Anterior cingulate cortex (tissue), 58 donors: ENCODE measurements around the gene SPINT3.
"Not testable (repeated sequence)": the region's sequence is repeated elsewhere in the genome, so short reads cannot be mapped to it uniquely, and the experiment has no call there.

Experiments
- DNase-seq, 58 donors: peaks; one replicate each; lab custom pipeline; 2025; lab: John Stamatoyannopoulos, UW

Gene SPINT3

DNA sequence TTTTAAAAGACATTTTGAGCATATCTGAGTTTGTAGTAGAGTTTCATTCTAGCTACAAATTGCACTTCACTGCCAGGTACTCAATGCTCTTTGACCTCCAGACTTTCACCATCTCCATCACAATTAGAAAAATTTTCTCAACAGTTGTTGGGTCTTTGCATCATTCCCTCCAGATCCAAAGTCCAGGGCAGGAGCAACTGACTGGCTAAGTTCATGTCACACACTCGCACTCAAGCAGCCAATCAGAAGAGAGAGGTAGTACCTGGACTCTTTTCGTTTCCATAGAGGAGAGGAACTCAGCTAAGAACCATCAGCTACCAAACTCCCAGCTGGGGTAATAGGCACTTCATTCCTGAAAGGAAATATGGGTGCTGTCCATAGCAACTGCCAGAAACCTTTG, 9.0 kb downstream of the SPINT3 start:
- DNase-seq: no peak

DNA sequence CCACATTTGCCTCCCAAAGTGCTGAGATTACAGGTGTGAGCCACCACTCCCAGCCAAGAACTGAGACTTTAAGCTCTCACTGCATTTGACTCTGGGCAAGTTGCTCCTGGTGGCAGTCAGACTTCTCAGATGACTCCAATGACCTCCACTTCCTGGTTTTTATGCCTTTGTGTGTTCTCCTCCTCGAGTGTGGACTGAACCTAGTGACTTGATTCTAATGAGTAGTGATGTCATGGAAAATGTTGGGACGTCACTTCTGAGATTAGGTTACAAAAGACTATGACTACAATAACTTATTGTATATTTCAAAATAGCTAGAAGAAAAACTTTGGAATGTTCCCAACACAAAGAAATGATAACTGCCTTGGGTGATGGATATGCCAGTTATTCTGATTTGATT, 12.0 kb downstream of the SPINT3 start:
- DNase-seq: no peak

DNA sequence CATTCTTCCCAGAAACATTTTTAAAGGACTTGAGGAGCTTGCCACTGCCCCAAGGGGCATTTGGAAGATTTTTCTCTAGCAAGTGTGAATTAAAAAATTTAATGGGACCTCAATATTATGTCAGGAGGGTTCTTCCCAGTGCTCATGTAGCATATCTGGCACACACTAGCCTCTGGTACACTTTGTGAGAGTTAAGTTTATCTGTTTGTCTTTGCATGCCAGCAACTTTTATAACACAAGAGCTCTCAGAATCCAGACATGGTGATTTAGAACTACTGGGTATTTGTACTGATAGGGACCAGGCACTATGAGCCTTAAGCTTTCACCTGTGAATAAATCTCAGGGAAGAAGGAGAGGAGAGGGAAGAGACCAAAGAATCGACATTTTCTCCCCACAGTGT, 12.9 kb downstream of the SPINT3 start:
- DNase-seq: no peak

DNA sequence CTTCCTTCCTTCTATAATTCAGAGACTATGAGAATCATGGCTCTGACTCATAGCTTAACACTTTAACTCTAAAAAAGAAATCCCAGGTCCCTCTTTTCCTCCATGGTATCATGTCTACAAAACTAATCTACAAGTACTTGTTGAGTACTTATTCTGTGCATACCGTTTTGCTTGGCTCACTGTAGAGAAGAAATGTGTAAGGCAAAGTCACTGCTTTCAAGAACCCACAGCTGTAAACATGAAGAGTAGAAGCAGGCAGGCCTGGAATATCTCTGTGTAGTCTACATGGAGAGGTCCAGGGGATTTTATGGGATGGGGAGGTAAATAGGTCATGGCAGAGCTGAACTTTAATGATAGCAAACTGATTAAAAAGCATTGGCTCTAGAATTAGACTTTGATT, 13.8 kb downstream of the SPINT3 start:
- DNase-seq: no peak

DNA sequence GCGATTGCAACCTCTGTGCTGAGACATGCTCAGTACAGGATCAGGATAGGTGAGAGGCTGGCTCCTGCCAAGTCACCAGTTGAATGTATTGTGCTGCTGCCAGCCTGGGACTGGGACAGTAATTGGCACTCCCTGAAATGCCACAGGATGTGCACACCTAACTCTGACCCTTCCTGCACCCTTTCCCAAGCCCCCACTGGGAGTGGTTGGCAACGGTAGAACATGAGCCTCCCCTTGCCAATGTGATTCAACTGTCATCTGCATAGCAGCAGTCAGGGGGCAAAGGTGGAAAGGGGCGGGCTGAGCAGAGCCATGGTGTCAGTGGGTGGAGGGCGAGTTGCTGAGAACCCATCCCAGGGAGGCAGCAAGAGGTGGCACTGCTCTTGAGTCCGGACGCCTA, 15.4 kb downstream of the SPINT3 start:
- no peak for DNase-seq

DNA sequence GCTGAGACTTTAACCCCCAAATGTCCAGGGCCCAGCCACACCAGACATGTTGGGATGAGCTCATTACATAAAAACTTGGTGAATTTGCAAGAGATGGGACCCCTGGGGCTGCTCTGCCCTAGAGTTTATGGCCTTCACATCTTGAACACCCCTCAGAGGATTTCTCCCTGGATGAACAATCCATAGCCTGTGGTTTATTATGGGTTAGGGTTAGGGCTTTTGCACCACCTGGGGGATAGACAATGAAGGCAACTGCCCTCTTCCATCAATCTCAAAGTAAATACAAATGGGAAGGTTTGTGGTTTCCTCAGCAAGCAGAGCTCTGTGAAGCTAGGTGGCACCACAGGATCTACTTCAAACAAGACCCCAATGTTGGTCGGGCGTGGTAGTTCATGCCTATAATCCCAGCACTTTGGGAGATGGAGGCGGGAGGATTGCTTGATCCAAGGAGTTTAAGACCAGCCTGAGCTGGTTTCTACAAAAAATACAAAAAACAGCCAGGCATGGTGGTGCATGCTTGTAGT, 17.4 kb downstream of the SPINT3 start:
- DNase-seq: no peak

DNA sequence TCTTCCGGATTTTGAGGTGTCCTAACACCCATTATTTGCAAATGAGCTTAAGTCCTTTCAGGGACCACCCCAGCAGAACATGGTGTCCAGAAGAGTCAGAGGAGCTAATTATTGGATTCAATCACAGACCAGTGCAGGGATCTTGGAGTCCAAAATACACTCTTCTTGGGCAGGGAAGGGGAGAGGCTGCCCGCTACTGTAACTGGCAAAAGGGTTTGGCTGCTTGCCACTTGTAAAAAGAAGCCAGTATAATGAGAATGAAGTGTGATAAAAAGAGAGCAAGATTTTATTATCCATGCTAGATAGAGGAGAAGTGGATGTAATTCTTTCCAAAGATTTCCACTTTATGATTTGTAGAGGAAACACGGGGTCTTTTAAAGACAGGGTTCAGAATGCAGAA, 19.3 kb downstream of the SPINT3 start:
- DNase-seq: no peak

DNA sequence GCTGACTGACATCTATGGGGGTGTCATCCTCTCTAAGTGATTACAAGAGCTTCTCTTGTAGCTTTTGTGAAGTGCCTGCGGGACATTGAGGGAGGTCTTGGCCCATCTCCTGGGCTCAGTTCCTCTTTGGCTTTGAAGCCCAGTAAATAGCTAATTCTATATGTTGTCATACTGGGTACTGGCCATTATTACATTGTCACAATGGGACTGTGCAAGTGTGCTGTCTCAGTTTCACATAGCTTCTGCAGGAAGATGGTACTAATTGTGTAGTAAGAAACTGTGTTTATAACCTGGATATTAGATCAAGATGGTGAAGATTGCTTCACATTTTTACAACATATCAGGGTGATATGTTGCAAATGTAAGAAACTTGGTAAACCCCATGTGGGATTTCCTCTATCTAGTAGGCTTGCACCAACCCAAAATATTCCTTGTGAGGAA, 19.9 kb downstream of the SPINT3 start:
- no peak for DNase-seq

DNA sequence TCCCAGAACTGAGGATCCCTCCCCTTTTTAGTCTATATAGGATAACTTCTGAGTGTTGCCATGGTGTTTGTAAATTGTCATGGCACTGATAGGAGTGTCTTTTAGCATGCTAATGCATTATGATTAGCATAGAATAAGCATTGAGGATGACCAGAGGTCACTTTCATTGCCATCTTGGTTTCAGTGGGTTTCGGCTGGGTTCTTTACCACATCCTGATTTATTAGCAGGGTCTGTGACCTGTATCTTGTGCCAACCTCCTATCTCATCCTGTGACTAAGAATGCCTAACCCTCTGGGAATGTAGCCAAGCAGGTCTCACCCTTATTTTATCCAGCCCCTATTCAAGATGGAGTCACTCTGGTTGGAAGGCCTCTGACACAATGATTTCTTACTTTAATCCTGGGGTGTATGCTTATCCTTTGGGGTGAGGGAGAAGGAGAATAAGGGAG, 26.3 kb downstream of the SPINT3 start:
- DNase-seq: no peak

DNA sequence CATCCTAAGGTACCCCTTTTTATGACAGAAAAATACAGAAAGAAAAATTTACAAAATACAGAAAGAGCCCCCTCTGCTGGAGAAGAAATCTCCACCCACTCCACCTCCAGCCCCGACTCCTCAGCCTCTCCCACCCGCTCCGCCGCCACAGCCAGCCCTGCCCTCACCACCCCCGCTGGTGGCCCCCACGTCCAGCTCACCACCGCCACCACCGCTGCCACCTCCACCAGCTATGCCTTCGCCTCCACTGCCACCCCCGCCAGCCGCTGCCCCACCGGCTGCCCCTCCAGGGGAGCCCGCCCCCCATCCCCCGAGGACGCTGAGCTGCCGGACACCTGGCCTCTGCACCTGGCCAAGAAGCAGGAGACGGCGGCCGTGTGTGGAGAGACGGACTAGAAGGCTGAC, 28.2 kb downstream of the SPINT3 start:
- DNase-seq: no peak

DNA sequence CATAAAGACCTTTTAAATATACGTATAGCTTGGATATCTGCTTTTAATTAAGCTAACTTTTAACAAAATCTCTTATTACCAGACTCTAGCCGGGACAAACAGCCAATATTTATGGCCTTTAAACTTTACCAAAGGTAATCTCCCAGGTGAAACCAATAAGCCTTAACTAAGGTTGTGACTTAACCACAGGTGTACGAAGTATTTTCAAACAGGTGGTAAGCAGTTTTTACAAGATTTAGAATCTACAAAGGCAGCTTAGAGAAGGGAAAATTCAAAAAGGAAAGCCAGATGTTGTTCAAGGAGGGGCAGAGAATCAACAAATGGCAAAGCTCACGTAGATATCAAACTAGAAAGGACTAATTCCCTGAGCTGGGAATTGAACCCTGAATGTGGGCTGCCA, 30.0 kb downstream of the SPINT3 start:
- no peak for DNase-seq

DNA sequence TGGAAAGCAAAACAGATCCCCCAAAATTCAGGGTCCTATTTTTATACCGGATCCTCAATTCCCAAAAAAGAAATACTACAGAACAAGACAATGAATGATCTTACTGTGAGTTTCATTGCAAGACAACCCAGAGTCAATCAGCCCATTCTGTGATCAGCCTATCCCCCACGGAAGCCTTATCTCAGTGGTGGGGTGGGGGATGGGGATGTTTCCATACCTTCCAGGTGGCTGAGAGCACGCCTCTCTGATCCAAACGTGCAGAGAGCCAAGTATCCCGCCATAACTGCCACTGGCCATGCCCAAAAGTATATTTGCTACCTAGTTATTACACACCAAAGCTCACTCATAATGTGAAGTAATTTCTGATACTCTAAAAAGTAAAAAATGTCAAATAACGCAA, 30.7 kb downstream of the SPINT3 start:
- DNase-seq: no peak

DNA sequence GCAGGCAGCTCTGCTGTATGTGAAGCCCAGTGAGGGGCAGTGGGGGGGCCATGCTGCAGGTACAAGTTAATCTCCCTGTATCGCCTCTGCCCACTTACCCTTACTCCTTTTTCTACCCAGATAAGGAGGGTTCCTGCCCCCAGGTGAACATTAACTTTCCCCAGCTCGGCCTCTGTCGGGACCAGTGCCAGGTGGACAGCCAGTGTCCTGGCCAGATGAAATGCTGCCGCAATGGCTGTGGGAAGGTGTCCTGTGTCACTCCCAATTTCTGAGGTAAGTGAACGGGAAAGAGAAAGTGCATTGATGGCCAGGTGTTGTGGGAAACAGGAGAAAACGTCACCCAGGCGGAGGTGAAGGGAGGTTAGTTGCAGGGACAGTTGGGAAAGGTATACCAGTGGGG, 35.6 kb downstream of the SPINT3 start:
- DNase-seq: no peak

DNA sequence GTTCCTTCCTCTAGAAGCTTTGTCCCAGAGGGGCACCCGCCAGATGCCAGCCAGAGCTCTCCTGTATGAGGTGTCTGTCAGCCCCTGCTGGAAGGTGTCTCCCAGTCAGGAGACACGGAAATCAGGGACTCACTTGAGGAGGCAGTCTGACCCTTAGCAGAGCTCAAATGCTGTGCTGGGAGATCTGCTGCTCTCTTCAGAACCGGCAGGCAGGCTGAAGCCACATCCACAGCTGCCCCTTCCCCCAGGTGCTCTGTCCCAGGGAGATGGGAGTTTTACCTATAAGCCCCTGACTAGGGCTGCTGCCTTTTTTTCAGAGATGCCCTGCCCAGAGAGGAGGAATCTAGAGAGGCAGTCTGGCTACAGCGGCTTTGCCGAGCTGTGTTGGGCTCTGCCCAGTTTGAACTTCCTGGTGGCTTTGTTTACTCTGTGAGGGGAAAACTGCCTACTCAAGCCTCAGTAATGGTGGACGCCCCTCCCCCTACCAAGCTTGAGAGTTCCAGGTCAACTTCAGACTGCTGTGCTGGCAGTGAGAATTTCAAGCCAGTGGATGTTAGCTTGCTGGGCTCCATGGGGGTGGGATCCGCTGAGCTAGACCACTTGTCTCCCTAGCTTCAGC, 37.8 kb downstream of the SPINT3 start:
- not testable (repeated sequence) for DNase-seq

DNA sequence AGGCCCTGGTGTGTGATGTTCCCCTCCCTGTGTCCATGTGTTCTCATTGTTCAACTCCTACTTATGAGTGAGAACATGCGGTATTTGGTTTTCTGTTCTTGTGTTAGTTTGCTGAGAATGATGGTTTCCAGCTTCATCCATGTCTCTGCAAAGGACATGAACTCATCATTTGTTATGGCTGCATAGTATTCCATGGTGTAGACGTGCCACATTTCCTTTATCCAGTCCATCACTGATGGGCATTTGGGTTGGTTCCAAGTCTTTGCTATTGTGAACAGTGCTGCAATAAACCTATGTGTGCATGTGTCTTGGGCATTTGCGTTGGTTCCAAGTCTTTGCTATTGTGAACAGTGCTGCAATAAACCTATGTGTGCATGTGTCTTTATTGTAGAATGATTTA, 43.1 kb downstream of the SPINT3 start:
- not testable (repeated sequence) for DNase-seq

DNA sequence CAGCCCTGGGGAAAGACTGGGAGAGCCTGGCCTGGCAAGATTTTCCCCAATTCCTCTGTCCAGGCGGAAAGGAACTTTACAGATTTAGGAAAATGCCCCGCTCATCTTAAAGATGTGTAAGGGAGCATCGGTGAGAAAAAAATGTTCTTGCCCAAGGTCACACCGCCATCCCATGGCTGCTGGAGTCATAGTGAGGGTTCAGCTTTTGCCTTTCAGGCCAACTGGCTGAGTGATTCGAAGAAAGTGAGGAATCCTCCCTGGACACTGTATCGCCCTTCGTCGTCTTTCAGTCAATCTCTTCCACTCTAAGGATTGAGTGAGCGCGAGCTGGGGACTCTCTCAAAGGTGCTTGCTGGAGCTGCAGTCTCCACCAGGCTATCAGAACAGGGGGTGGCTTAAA, 44.5 kb downstream of the SPINT3 start:
- peak in 4 of 58 donors; percentile 4 to 37 (median 20) for DNase-seq

DNA sequence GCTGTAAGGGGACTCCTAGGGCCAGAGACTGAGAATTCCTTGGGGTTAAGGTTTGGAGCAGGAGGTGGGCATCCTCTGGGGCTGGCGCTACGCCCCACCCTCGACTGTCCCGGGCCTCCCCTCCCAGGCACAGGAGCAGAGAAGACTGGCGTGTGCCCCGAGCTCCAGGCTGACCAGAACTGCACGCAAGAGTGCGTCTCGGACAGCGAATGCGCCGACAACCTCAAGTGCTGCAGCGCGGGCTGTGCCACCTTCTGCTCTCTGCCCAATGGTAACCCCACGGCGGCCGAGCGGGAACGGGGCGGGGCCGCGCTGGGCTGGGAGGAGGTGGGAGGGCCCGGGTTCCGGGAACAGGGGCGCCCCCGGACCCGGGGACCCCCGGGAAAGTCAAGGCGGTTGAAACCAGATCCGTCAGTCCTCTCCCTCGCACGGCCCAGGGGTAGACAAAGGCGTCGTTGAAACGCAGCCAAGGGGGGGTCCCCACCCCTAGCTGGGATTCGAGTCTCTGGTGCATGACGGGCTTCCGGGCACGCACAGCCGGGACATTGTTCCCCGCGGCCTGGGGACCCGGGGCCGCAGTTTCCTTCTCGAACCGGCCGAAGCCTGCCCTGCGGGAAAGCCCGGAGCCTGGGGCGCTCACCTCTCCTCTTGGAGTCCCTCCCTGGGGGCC, 45.0 kb downstream of the SPINT3 start:
- peak in 29 of 58 donors; percentile 2 to 75 (median 35) for DNase-seq

DNA sequence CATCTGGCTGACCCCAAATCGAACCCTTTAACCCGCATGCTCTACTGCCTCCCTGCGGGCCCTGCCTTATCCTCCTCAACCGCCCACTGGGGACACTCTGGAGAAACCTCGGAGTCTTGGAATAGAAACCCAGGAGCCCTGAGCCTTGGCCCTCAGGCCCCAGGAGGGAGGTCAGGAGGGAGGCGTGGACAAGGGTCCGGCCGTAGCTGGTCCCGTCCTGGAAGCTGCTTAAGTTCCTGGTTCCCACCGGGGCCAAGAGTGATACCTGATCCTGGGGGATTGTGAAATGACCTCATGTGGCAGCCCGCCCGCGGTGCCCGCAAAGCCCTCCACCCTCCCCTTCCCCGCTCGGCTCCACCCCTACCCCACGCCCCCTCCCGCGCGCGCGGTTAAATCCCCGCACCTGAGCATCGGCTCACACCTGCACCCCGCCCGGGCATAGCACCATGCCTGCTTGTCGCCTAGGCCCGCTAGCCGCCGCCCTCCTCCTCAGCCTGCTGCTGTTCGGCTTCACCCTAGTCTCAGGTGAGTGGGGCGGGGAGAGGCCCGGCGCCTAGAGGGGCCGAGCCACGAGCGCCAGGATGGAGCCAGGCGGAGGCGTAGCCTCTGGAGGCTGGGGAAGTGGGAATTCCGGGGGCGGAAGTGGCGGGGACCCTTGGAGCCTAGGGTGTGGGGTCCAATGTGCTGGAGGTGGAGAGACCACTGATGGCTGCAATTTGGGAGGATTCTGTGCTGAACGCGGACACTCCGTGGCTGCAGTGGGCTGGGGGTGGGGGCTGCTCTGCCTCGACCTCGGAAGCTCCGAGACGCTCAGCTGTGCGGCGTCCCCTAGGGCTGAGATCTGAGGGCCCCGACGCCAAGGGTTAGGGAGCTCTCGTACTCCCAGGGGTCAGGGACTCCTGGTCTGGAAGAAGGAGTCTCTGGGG, 45.8 kb downstream of the SPINT3 start, which contains the start of gene WFDC2:
TSS of gene WFDC2 (plus strand) at position 418 of the 926 bp plus-strand sequence. CDS start at position 447, 29 bp downstream.
- peak in 1 of 58 donors; percentile 3 for DNase-seq

DNA sequence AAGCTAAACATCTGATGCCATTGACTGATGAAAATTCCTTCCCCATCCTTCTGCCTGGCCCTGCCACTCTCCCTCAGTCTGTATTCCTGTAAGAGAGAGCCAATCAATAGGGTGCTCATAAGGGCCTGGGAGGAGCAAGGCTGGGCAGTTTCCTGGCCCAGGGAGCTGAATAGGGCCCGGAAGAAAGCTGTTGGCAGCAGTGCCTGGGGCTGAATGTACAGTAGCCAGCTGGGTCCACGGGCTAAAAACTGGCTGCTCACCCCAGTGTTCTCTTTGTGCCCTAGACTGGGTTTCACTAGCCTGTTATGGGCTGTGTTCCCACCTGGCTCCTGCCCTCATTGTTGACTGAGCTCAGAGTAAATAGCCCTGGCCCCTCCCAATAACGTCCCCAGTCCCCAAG, 47.6 kb downstream of the SPINT3 start:
- DNase-seq: peak in 25 of 58 donors; percentile 6 to 56 (median 29)

DNA sequence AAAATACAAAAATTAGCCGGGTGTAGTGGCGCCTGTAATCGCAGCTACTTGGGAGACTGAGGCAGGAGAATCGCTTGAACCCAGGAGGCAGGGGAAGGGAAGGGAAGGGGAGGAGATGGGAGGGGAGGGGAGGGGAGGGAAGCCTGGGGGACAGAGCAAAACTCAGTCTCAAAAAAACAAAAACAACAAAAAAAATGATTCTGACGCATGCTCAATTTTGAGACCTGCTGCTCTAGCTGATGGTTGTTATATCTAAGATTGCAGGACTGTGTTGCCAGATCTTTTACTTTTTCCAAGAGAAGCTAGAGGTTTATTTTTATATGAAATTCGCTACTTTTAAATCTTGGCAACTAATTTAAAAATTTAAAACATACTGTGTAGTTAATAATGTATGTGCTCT, 48.2 kb downstream of the SPINT3 start:
- no peak for DNase-seq
